ENCODE measurements around the gene DGKD.

DGKD gene

GRCh38 chr2:233384015-233384414, 29.7 kb downstream of the DGKD start:
- Histone ChIP-seq H3K9me3 (ENCODE audit: insufficient read depth, low read length) (no peaks in the 10 kb centered on the region), H3K4me3 (ENCODE audit: insufficient read depth, low read length, poor library complexity, severe bottlenecking) (no peak overlapping the region), H4K20me1 (ENCODE audit: low read depth, low read length) (no peaks in the 10 kb centered on the region; the same call in 1 of the 2 replicates), H3K27ac (ENCODE audit: low read depth, low read length) (no peak overlapping the region), H3F3A (ENCODE audit: insufficient read depth) (peaks cover 20% of the 10 kb centered on the region), H3K9me2 (replicated peaks; ENCODE audit: insufficient read depth, low read length) (no peaks in the 10 kb centered on the region), H2AFZ (ENCODE audit: low read depth, low read length, severe bottlenecking) (no peak overlapping the region), H3K79me2 (ENCODE audit: insufficient read depth, low read length) (peaks cover 6% of the 10 kb centered on the region; the same call in 1 of the 2 replicates), H3K4me2 (ENCODE audit: low read depth, low read length, poor library complexity, severe bottlenecking) (peak overlapping the region; percentile 34), H3K27me3 (ENCODE audit: low read length) (no peaks in the 10 kb centered on the region), H3K36me3 (ENCODE audit: low read length) (no peaks in the 10 kb centered on the region), H3K9ac (ENCODE audit: low read length) (peak overlapping the region; percentile 9; the same call in 1 of the 2 replicates)
- TF ChIP-seq CTCF (IDR thresholded peaks at IDR 0.05; ENCODE audit: insufficient read depth, low read length, poor library complexity, severe bottlenecking) (no peak), EZH2phosphoT487 (conservative IDR thresholded peaks at IDR 0.05; ENCODE audit: low read length) (no peak)

GRCh38 chr2:233384811-233385488, 30.7 kb downstream of the DGKD start:
- Histone ChIP-seq H3F3A (ENCODE audit: insufficient read depth) (peaks cover 18% of the 10 kb centered on the region), H3K9me3 (ENCODE audit: insufficient read depth, low read length) (no peaks in the 10 kb centered on the region), H3K27ac (ENCODE audit: low read depth, low read length) (peak overlapping the region; percentile 72), H3K4me3 (ENCODE audit: insufficient read depth, low read length, poor library complexity, severe bottlenecking) (no peak overlapping the region), H3K9ac (ENCODE audit: low read length) (peak overlapping the region; percentile 9; the same call in 1 of the 2 replicates), H2AFZ (ENCODE audit: low read depth, low read length, severe bottlenecking) (no peak overlapping the region), H3K9me2 (replicated peaks; ENCODE audit: insufficient read depth, low read length) (no peaks in the 10 kb centered on the region), H4K20me1 (ENCODE audit: low read depth, low read length) (no peaks in the 10 kb centered on the region; the same call in 1 of the 2 replicates), H3K4me2 (ENCODE audit: low read depth, low read length, poor library complexity, severe bottlenecking) (peak overlapping the region; percentile 34), H3K27me3 (ENCODE audit: low read length) (no peaks in the 10 kb centered on the region), H3K79me2 (ENCODE audit: insufficient read depth, low read length) (peaks cover 6% of the 10 kb centered on the region; the same call in 1 of the 2 replicates), H3K36me3 (ENCODE audit: low read length) (no peaks in the 10 kb centered on the region; the same call in 1 of the 2 replicates)
- no peak for TF ChIP-seq EZH2phosphoT487 (conservative IDR thresholded peaks at IDR 0.05; ENCODE audit: low read length)
- TF ChIP-seq CTCF (IDR thresholded peaks at IDR 0.05; ENCODE audit: insufficient read depth, low read length, poor library complexity, severe bottlenecking): no peak

GRCh38 chr2:233385489-233386044, 31.3 kb downstream of the DGKD start:
- H4K20me1 ChIP-seq (ENCODE audit: low read depth, low read length): no peaks in the 10 kb centered on the region; the same call in 1 of the 2 replicates
- H3K9me3 ChIP-seq (ENCODE audit: insufficient read depth, low read length): no peaks in the 10 kb centered on the region
- no peak overlapping the region for H2AFZ ChIP-seq (ENCODE audit: low read depth, low read length, severe bottlenecking)
- peak overlapping the region; percentile 34 for H3K4me2 ChIP-seq (ENCODE audit: low read depth, low read length, poor library complexity, severe bottlenecking)
- H3K4me3 ChIP-seq (ENCODE audit: insufficient read depth, low read length, poor library complexity, severe bottlenecking): no peak overlapping the region
- no peak for TF ChIP-seq CTCF (IDR thresholded peaks at IDR 0.05; ENCODE audit: insufficient read depth, low read length, poor library complexity, severe bottlenecking)
- TF ChIP-seq EZH2phosphoT487 (conservative IDR thresholded peaks at IDR 0.05; ENCODE audit: low read length): no peak
- no peaks in the 10 kb centered on the region for H3K9me2 ChIP-seq (replicated peaks; ENCODE audit: insufficient read depth, low read length)
- H3K79me2 ChIP-seq (ENCODE audit: insufficient read depth, low read length): peaks cover 6% of the 10 kb centered on the region; the same call in 1 of the 2 replicates
- H3K27ac ChIP-seq (ENCODE audit: low read depth, low read length): peak overlapping the region; percentile 72
- H3K9ac ChIP-seq (ENCODE audit: low read length): peak overlapping the region; percentile 9; the same call in 1 of the 2 replicates
- H3K27me3 ChIP-seq (ENCODE audit: low read length): no peaks in the 10 kb centered on the region
- no peaks in the 10 kb centered on the region; the same call in 1 of the 2 replicates for H3K36me3 ChIP-seq (ENCODE audit: low read length)
- H3F3A ChIP-seq (ENCODE audit: insufficient read depth): peaks cover 16% of the 10 kb centered on the region
